LNCaP clone FGC (cell line): ENCODE results near the gene TRAIP.
A peak's percentile ranks its signal among the peaks of the same experiment; 100 is the strongest.

Experiments used
- DNase-seq: peaks from one replicate; pipeline ENCODE4 v3.0.0-alpha.2; 2011; ENCODE audit warnings: low read depth
- H3K4me3 ChIP-seq: 2 replicates; pipeline ENCODE4 v1.5.1; 2011; ENCODE audit warnings: mild to moderate bottlenecking, low read depth, low read length, control low read depth
- TF ChIP-seq, protein P1 (sequence below): IDR thresholded peaks from 2 replicates; pipeline ENCODE4 v1.5.1; 2012; ENCODE audit warnings: mild to moderate bottlenecking; ENCODE audit not compliant: control insufficient read depth, insufficient read depth; ENCODE audit errors: extremely low read depth

Gene TRAIP

GRCh38 chr3:49805897-49806701 is 50.3 kb downstream of the TRAIP start:
- H3K4me3 ChIP-seq = no peak overlapping the region
- DNase-seq = no peak
- TF ChIP-seq, protein P1, sequence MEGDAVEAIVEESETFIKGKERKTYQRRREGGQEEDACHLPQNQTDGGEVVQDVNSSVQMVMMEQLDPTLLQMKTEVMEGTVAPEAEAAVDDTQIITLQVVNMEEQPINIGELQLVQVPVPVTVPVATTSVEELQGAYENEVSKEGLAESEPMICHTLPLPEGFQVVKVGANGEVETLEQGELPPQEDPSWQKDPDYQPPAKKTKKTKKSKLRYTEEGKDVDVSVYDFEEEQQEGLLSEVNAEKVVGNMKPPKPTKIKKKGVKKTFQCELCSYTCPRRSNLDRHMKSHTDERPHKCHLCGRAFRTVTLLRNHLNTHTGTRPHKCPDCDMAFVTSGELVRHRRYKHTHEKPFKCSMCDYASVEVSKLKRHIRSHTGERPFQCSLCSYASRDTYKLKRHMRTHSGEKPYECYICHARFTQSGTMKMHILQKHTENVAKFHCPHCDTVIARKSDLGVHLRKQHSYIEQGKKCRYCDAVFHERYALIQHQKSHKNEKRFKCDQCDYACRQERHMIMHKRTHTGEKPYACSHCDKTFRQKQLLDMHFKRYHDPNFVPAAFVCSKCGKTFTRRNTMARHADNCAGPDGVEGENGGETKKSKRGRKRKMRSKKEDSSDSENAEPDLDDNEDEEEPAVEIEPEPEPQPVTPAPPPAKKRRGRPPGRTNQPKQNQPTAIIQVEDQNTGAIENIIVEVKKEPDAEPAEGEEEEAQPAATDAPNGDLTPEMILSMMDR = no peak

DNA sequence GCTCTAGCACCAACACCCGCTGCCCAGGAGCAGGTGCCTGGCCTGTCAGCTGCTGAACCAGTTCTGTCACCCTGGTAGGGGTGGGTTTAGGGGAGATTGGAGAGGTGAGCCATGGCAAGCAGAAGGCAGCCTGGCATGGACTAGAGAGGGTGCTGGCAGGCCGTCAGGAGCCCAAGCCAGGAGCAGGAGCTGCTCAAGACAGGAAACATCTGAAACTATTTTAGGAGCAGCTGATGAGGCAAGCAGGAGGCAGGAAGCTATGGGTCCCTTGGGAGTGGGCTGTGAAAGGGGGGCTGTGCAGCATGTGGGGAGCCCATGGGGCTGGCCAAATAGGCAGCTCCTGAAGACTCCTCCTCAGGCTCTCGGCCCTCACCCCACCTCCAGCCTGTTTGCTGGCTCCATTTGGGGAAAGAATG is 51.0 kb downstream of the TRAIP start:
- peak; percentile 75 for DNase-seq
- TF ChIP-seq, protein P1 = no peak
- no peak overlapping the region for H3K4me3 ChIP-seq

- TF ChIP-seq, protein P1 = no peak
- no peak overlapping the region for H3K4me3 ChIP-seq
- no peak for DNase-seq
Observed at GRCh38 chr3:49804141-49805041, 52.0 kb downstream of the TRAIP start.

GRCh38 chr3:49803465-49804140 is 52.8 kb downstream of the TRAIP start:
- TF ChIP-seq, protein P1 = no peak
- H3K4me3 ChIP-seq = peak overlapping the region; percentile 57
- DNase-seq = no peak

GRCh38 chr3:49802719-49803464 is 53.5 kb downstream of the TRAIP start, which contains the start of gene INKA1:
TSS of gene INKA1 (plus strand) at chr3:49803261. CDS start at chr3:49803393, 132 bp downstream.
- H3K4me3 ChIP-seq = peak within 1 kb of the TSS; percentile 57
- TF ChIP-seq, protein P1 = peak; percentile 99
- peak; percentile 23 for DNase-seq

DNA sequence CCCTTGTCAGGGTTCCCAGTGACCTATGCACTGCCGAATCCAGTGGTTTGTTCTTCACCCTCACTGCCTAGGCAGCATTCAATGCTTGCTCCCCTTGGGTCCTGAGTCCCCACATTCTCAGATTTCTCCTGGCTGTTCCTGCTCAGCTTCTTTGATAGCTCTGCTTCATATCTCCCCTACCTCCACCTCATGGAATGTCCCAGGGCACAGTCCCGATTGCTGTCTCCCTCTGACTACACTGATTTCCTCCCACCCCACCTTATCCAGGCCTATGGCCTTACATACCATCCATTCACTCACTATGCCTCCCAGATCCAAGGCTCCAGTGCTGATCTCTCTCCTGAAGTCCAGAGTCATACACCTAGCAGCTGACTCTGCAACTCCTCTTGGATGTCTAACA is 55.2 kb downstream of the TRAIP start:
- no peak for DNase-seq
- TF ChIP-seq, protein P1 = no peak
- no peak overlapping the region for H3K4me3 ChIP-seq
